Activated CD4-positive, alpha-beta memory T cell treated with anti-CD3 and anti-CD28 coated beads for 36 hours (primary cell): ENCODE results near the gene POMGNT2. TPM values are rescaled to one million over a fixed set of nuclear protein-coding genes. Genes with fewer than 3 reads are reported as not detected.
A peak's percentile ranks its signal among the peaks of the same experiment; 100 is the strongest.

ENCODE experiments used
- CTCF ChIA-PET: fragments of 350-600 bp; sonication (Branson Sonifier 250); formaldehyde crosslinking; loops from one replicate; lab custom pipeline; 2021; ENCODE audit warnings: antibody characterized with exemption, inconsistent platforms; lab: Charles Lee
- POLR2A ChIA-PET: fragments of 350-600 bp; sonication (Branson Sonifier 250); formaldehyde crosslinking; loops from one replicate; lab custom pipeline; 2021; ENCODE audit warnings: antibody characterized with exemption; lab: Charles Lee
- DNase-seq: peaks from one replicate; pipeline ENCODE4 v3.0.0-alpha.2; 2020
- H3K27ac Mint-ChIP-seq: one replicate; pipeline ENCODE4 v1.8.0; 2021; ENCODE audit warnings: mixed read lengths
- H3K27me3 Mint-ChIP-seq: one replicate; pipeline ENCODE4 v1.8.0; 2021; ENCODE audit warnings: mixed read lengths
- H3K36me3 Mint-ChIP-seq: one replicate; pipeline ENCODE4 v1.8.0; 2021; ENCODE audit warnings: mixed read lengths
- H3K4me1 Mint-ChIP-seq: one replicate; pipeline ENCODE4 v1.8.0; 2021; ENCODE audit warnings: low read depth, mixed read lengths
- H3K4me3 Mint-ChIP-seq: one replicate; pipeline ENCODE4 v1.8.0; 2021; ENCODE audit warnings: mild to moderate bottlenecking, mixed read lengths
- H3K9me3 Mint-ChIP-seq: one replicate; pipeline ENCODE4 v1.8.0; 2021; ENCODE audit warnings: mixed read lengths
- intact Hi-C: fragments of 100-400 bp; cut with micrococcal nuclease; formaldehyde crosslinking; loops from one replicate; pipeline ENCODE4 v1.15.1; 2023
- total RNA-seq, 2 experiments: library from RNA; stranded (reverse); gene quantifications; one replicate each; pipeline ENCODE4 v1.2.3, GENCODE V29; 2021

POMGNT2 gene
- 1 to 10 TPM; 7.3 to 7.8 TPM for total RNA-seq

DNA sequence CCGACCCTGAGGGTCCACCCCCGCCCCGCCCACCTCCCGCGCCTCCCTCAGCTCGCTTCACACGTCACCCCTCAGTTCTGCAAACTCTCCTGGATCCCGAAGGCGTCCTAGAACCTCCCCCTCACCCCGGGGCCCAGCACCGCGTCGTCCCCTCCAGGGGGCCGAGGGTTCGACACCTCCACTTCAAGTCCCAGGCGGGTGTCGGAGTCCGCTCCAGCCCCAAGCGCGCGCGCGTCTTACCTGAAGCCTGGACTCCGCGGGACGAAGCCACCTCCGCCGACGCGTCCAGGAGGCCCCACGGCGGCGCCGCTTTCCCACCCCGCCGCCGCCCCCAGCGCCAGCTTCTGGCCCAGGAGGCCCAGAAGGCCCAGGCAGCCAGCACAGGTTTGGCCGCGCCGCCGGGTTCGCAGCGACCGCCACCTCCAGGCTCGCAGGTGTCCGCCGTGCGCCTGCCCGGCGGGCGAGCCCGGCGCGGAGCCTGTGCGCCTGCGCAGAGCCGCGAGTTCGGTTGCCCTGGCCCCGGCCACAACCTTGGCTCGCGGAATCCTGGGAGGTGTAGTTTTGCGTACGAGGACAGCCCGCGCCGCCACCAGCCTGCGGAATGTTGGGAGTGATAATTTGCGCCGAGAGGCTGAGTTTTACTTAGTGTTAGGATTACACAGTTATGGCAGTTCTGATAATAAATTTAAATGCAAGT is at the start of gene POMGNT2:
Gene POMGNT2, minus strand, starts transcription at position 484 of the 697 bp plus-strand sequence. CDS start 24,648 bp downstream, outside the sequence.
- peak within 1 kb of the TSS; percentile 73 for H3K4me3 Mint-ChIP-seq
- peak; percentile 93 for DNase-seq
- H3K27me3 Mint-ChIP-seq: no peaks in the 10 kb centered on the region
- no peak within 1 kb of the TSS for H3K27ac Mint-ChIP-seq
- intact Hi-C loops: loop anchor here (2.0 kb wide), 1 partner anchor 181 kb away; the partner anchor contains the start of gene SNRK
- H3K36me3 Mint-ChIP-seq: no peaks in the 10 kb centered on the region
- H3K9me3 Mint-ChIP-seq: no peaks in the 10 kb centered on the region
- CTCF ChIA-PET: interaction anchor here (1.3 to 1.6 kb wide), 2 partner anchors 56 to 274 kb away, joined by 3 read pairs; no protein-coding TSS in a partner anchor
- H3K4me1 Mint-ChIP-seq: peaks cover 11% of the 10 kb centered on the region
- POLR2A ChIA-PET: no interaction called here

DNA sequence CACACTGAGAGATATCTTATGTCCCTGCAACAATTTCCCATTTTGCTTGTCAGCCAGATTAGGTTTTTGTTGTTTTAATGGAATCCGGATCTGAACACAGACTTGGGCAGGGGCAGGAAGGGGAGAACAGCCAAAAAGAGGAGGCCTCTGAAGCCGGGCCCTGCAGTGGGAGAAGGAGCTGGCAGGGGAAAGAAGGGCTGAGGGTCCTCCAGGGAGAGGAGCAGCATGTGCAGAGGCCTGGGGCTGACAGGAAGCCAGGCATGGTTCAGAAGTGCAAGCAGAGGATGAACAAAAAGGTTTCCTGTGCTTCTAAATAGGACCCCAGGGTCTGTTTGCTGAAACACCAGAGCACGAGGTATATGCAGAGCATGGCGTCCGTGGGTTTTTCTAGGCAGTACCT is 49.1 kb upstream of the POMGNT2 start:
- DNase-seq: no peak
- POLR2A ChIA-PET: no interaction called here
- no peak overlapping the region for H3K27ac Mint-ChIP-seq
- H3K9me3 Mint-ChIP-seq: no peaks in the 10 kb centered on the region
- H3K4me1 Mint-ChIP-seq: no peaks in the 10 kb centered on the region
- intact Hi-C loops: no loop called here
- peaks cover 6% of the 10 kb centered on the region for H3K27me3 Mint-ChIP-seq
- CTCF ChIA-PET: interaction anchor here (1.4 kb wide), 1 partner anchor 193 kb away, joined by 6 read pairs; no protein-coding TSS in a partner anchor
- H3K36me3 Mint-ChIP-seq: no peaks in the 10 kb centered on the region
- no peak overlapping the region for H3K4me3 Mint-ChIP-seq

DNA sequence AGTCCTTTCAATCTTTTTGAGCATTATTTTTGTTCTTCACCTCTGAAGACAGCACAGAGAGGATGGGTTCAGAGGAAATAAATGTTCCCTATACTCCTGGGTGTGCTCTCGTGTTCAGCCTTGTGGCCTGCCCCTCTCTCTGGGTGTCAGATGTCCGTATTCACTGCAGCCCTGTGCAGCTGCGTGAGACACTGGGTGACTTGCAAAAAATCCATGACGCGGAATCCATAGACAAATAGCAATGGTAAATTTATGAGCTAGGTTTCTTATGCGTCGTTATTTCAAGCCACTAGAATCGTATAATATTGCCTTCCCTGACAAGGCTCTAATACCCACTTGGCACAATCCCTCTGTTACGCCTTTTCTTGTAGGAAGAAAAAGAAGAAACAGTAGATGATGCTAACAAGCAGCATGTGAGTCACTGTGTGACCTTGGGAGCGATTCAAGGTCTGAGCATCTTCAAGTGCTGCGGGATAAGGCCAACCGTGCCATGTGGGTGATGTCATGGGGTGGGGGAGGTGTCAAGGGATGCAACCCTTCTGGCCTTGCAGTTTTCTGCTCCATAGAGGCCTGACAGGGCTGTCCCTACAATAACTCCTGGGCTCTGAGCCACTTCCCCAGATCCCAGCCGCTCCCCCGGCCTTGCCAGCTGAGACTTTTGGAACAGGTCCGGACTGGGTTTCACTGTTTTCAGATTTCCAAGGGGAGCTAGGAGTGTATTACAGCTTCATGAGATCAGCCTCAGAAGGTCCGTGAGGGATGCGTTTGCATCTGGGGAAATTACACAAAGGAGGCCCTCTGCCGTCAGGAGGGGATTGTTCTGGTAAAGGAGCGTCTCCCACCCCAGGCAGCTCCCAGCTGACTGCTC is 47.6 kb upstream of the POMGNT2 start:
- CTCF ChIA-PET: interaction anchor here (0.7 to 1.4 kb wide), 2 partner anchors 9 to 191 kb away, joined by 3 to 6 read pairs; no protein-coding TSS in a partner anchor
- POLR2A ChIA-PET: no interaction called here
- Mint-ChIP-seq H3K9me3 (no peaks in the 10 kb centered on the region), H3K27me3 (peaks cover 6% of the 10 kb centered on the region), H3K4me3 (no peak overlapping the region), H3K4me1 (no peaks in the 10 kb centered on the region), H3K27ac (no peak overlapping the region), H3K36me3 (no peaks in the 10 kb centered on the region)
- intact Hi-C loops: no loop called here
- no peak for DNase-seq

DNA sequence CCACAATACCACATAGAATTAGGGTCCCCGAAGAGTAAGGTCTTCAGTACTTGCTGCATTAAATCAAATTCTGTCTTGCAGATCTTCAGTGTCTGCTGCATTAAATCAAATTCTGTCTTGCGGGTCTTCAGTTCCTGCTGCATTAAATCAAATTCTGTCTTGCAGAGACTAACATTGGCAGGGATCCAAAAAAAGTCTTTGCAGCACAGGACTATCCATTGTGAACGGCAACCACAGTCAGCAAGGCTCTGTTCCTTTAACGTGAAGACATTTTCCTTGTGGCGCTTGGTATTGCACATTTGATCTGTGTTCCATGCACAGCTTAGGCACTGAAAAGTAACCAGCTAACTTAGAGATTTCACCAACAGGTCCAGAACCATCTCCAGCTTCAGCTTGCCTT is 46.8 kb upstream of the POMGNT2 start:
- intact Hi-C loops: no loop called here
- H3K4me1 Mint-ChIP-seq: no peaks in the 10 kb centered on the region
- POLR2A ChIA-PET: no interaction called here
- no peaks in the 10 kb centered on the region for H3K36me3 Mint-ChIP-seq
- H3K4me3 Mint-ChIP-seq: no peak overlapping the region
- no peaks in the 10 kb centered on the region for H3K9me3 Mint-ChIP-seq
- peaks cover 6% of the 10 kb centered on the region for H3K27me3 Mint-ChIP-seq
- H3K27ac Mint-ChIP-seq: no peak overlapping the region
- CTCF ChIA-PET: no interaction called here
- DNase-seq: no peak

DNA sequence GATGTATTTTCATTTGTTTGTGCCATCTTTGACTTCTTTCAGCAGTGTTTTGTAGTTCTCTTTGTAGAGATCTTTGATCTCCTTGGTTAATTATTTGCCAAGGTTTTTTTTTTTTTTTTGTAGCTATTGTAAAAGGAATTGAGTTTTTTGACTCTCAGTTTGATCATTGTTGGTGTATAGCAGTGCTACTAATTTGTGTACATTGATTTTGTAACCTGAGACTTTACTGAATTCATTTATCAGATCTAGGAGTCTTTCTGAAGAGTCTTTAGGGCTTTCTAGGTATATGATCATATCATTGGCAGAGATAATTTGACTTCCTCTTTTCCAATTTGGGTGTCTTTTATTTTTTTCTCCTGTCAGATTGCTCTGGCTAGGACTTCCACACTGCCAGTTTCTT is 42.2 kb upstream of the POMGNT2 start:
- ChIA-PET POLR2A (no interaction called here), CTCF (interaction anchor here (1.2 kb wide), 1 partner anchor 14 kb away, joined by 4 read pairs; no protein-coding TSS in a partner anchor)
- DNase-seq: no peak
- H3K36me3 Mint-ChIP-seq: no peaks in the 10 kb centered on the region
- intact Hi-C loops: no loop called here
- H3K27ac Mint-ChIP-seq: no peak overlapping the region
- no peak overlapping the region for H3K4me3 Mint-ChIP-seq
- no peaks in the 10 kb centered on the region for H3K4me1 Mint-ChIP-seq
- no peaks in the 10 kb centered on the region for H3K9me3 Mint-ChIP-seq
- H3K27me3 Mint-ChIP-seq: peaks cover 6% of the 10 kb centered on the region

GRCh38 chr3:43146599-43146998 is 40.7 kb upstream of the POMGNT2 start:
- Mint-ChIP-seq H3K4me3 (no peak overlapping the region), H3K36me3 (no peaks in the 10 kb centered on the region), H3K9me3 (no peaks in the 10 kb centered on the region), H3K27ac (no peak overlapping the region), H3K4me1 (peaks cover 6% of the 10 kb centered on the region), H3K27me3 (peaks cover 3% of the 10 kb centered on the region)
- no peak for DNase-seq
- ChIA-PET CTCF (no interaction called here), POLR2A (no interaction called here)
- intact Hi-C loops: no loop called here

GRCh38 chr3:43144761-43145490 is 39.0 kb upstream of the POMGNT2 start:
- H3K4me3 Mint-ChIP-seq: no peak overlapping the region
- no peak for DNase-seq
- peaks cover 6% of the 10 kb centered on the region for H3K4me1 Mint-ChIP-seq
- no peaks in the 10 kb centered on the region for H3K9me3 Mint-ChIP-seq
- intact Hi-C loops: no loop called here
- H3K36me3 Mint-ChIP-seq: no peaks in the 10 kb centered on the region
- no peak overlapping the region for H3K27ac Mint-ChIP-seq
- ChIA-PET POLR2A (no interaction called here), CTCF (no interaction called here)
- H3K27me3 Mint-ChIP-seq: no peaks in the 10 kb centered on the region

- ChIA-PET POLR2A (no interaction called here), CTCF (no interaction called here)
- H3K27me3 Mint-ChIP-seq: no peaks in the 10 kb centered on the region
- H3K27ac Mint-ChIP-seq: no peak overlapping the region
- peaks cover 6% of the 10 kb centered on the region for H3K4me1 Mint-ChIP-seq
- DNase-seq: no peak
- H3K9me3 Mint-ChIP-seq: peaks cover 3% of the 10 kb centered on the region
- no peak overlapping the region for H3K4me3 Mint-ChIP-seq
- no peaks in the 10 kb centered on the region for H3K36me3 Mint-ChIP-seq
- intact Hi-C loops: no loop called here
Observed at GRCh38 chr3:43142472-43142871, 36.6 kb upstream of the POMGNT2 start.

- H3K9me3 Mint-ChIP-seq: peaks cover 14% of the 10 kb centered on the region
- POLR2A ChIA-PET: no interaction called here
- H3K27ac Mint-ChIP-seq: no peak overlapping the region
- CTCF ChIA-PET: no interaction called here
- H3K27me3 Mint-ChIP-seq: no peaks in the 10 kb centered on the region
- H3K4me3 Mint-ChIP-seq: no peak overlapping the region
- intact Hi-C loops: no loop called here
- H3K36me3 Mint-ChIP-seq: no peaks in the 10 kb centered on the region
- no peak for DNase-seq
- H3K4me1 Mint-ChIP-seq: peaks cover 6% of the 10 kb centered on the region
Observed at GRCh38 chr3:43138488-43139231, 32.8 kb upstream of the POMGNT2 start.

DNA sequence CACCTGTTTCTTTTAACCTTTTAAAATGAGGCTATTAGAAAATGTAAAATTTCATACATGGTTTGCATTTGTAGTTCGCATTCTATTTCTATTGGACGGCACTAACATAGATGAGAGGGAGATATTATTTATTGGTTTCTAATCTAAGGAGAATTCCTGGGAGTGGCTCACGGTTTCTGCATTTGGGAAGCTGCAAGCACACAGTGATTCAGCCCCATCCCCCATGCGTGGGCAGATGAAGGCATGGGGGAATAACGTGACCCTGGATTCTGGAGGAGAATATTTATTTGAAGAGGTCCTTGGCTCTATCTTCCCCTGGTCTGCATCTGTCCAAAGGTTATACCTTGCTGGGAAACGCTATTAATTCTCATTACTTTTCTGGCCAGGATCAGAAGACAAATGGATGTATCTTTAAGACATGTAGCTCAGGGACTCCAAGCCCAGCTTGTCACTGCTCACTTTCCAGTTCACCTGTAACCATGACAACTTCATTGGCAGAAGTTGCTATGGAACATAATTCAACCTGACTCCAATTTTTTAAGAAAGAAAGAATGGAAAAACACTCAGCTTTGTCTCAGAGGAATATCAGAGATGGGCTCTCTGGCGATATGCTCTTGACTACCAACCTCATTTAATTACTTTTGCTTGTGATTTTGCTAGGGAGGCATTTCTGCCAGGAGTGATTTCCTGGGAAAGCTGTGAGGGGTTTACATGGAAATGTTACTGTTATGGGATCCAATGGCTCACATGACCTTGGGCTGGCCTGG is 27.2 kb upstream of the POMGNT2 start:
- H3K4me3 Mint-ChIP-seq: no peak overlapping the region
- H3K36me3 Mint-ChIP-seq: no peaks in the 10 kb centered on the region
- CTCF ChIA-PET: no interaction called here
- POLR2A ChIA-PET: no interaction called here
- H3K27ac Mint-ChIP-seq: no peak overlapping the region
- H3K9me3 Mint-ChIP-seq: peaks cover 14% of the 10 kb centered on the region
- no peak for DNase-seq
- H3K27me3 Mint-ChIP-seq: no peaks in the 10 kb centered on the region
- H3K4me1 Mint-ChIP-seq: no peaks in the 10 kb centered on the region
- intact Hi-C loops: no loop called here

DNA sequence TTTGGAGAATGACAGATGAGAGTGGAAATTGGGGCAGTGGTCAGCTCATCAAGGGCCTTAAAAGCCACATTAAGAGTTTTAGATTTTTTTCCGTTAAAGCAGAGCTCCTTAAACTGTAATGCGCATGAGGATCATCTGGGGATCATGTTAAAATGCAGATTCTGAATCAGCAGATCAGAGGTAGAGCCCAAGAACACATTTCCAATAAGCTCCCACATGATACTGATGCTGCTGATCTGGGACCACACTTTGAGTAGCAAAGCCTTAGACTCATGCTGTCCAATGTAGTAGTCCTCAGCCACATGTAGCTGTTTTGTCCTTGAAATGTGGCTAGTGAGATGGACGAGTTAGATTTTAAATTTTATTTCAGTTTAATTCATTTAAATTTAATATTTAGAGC is 26.3 kb upstream of the POMGNT2 start:
- ChIA-PET POLR2A (no interaction called here), CTCF (no interaction called here)
- intact Hi-C loops: no loop called here

More for the DNA sequence above, 26.3 kb upstream of the POMGNT2 start:
- peaks cover 11% of the 10 kb centered on the region for H3K9me3 Mint-ChIP-seq
- H3K4me3 Mint-ChIP-seq: no peak overlapping the region
- no peaks in the 10 kb centered on the region for H3K4me1 Mint-ChIP-seq
- no peak for DNase-seq
- no peak overlapping the region for H3K27ac Mint-ChIP-seq
- no peaks in the 10 kb centered on the region for H3K36me3 Mint-ChIP-seq
- H3K27me3 Mint-ChIP-seq: no peaks in the 10 kb centered on the region
